GM04503 (cell line): ENCODE results near the gene DISP2.

Experiments used
- DNase-seq: peaks from one replicate; pipeline ENCODE4 v3.0.0-alpha.2; 2012; ENCODE audit warnings: low read depth

The DISP2 gene

GRCh38 chr15:40427188-40427587 is 69.2 kb downstream of the DISP2 start:
- no peak for DNase-seq

- DNase-seq: no peak
These were observed 70.2 kb downstream of the DISP2 start for GRCh38 chr15:40428185-40428584.
